Stimulated activated CD4-positive, alpha-beta T cell treated with anti-CD3 and anti-CD28 coated beads, Interleukin-2, amount 100 ng/mL, for 24 hours (primary cell): ENCODE results near the gene RERE.

Source experiments
- DNase-seq, 2 donors: peaks; one replicate each; pipeline ENCODE4 v3.0.0-alpha.2; 2020

The RERE gene

GRCh38 chr1:8370046-8370881, 447.2 kb downstream of the RERE start:
- DNase-seq: no peak

- no peak for DNase-seq
These were observed 448.3 kb downstream of the RERE start for GRCh38 chr1:8368956-8369639.

GRCh38 chr1:8367571-8368194, 449.8 kb downstream of the RERE start:
- no peak for DNase-seq

- no peak for DNase-seq
These were observed 451.6 kb downstream of the RERE start for GRCh38 chr1:8365661-8366362.

GRCh38 chr1:8364528-8365442, 452.7 kb downstream of the RERE start:
- DNase-seq: no peak

- DNase-seq: no peak
These were observed 453.6 kb downstream of the RERE start for GRCh38 chr1:8363767-8364301.

GRCh38 chr1:8363186-8363766, 454.2 kb downstream of the RERE start:
- DNase-seq: no peak

GRCh38 chr1:8362701-8363101, 454.7 kb downstream of the RERE start:
- DNase-seq: no peak

GRCh38 chr1:8361198-8361849, 456.1 kb downstream of the RERE start:
- no peak for DNase-seq

GRCh38 chr1:8360493-8361197, 456.8 kb downstream of the RERE start:
- no peak for DNase-seq

GRCh38 chr1:8359617-8360481, 457.6 kb downstream of the RERE start:
- no peak for DNase-seq

- DNase-seq: no peak
These were observed 458.4 kb downstream of the RERE start for GRCh38 chr1:8358897-8359616.

GRCh38 chr1:8358241-8358896, 459.1 kb downstream of the RERE start:
- no peak for DNase-seq

GRCh38 chr1:8357329-8358101, 459.9 kb downstream of the RERE start:
- DNase-seq: no peak

GRCh38 chr1:8356256-8357209, 460.9 kb downstream of the RERE start:
- no peak for DNase-seq
